ENCODE results near the gene MBD3L4.

GRCh38 chr19:7063764-7064418, 23.9 kb upstream of the MBD3L4 start:
- TF ChIP-seq EZH2 (IDR thresholded peaks at IDR 0.05; ENCODE audit: borderline replicate concordance, low read depth, low read length, severe bottlenecking) = no peak
- no peak for TF ChIP-seq CTCF (IDR thresholded peaks at IDR 0.05; ENCODE audit: borderline replicate concordance, extremely low read depth, low read length, poor library complexity, severe bottlenecking)

All from DND-41 (cell line).